H1 (cell line): Measurements from ENCODE around the gene SLC23A2. TPM values are rescaled to one million over a fixed set of nuclear protein-coding genes. Genes with fewer than 3 reads are reported as not detected.

ENCODE experiments used
- CTCF ChIA-PET: fragments of 300-600 bp; sonication (Branson Sonifier 250); formaldehyde crosslinking; loops from one replicate; lab custom pipeline; 2021; ENCODE audit not compliant: partially characterized antibody; lab: Charles Lee
- POLR2A ChIA-PET: fragments of 300-600 bp; sonication (Branson Sonifier 250); formaldehyde crosslinking; loops from one replicate; lab custom pipeline; 2021; ENCODE audit warnings: inconsistent platforms; ENCODE audit not compliant: partially characterized antibody; lab: Charles Lee
- DNase-seq, 2 experiments: peaks; one replicate each; pipeline versions ENCODE4 v3.0.0 to v3.0.0-alpha.2; 2010 to 2022; ENCODE audit warnings: low spot score in 2 of 2, low read depth in 1 of 2, mixed read lengths in 1 of 2
- FAIRE-seq: peaks from 2 replicates; lab custom pipeline; 2011; peaks lifted over from hg19 to GRCh38; lab: Jason Lieb, UNC
- H2AFZ ChIP-seq: 2 replicates; pipeline ENCODE4 v1.8.1; 2012; ENCODE audit warnings: low read length, inconsistent platforms
- H2AK5ac ChIP-seq: 2 replicates; pipeline ENCODE4 v1.6.1; 2013; ENCODE audit warnings: low read depth, low read length
- H2BK120ac ChIP-seq: replicated peaks from 2 replicates; pipeline ENCODE3; 2013; ENCODE audit warnings: low read depth, low read length, inconsistent platforms
- H2BK12ac ChIP-seq: 2 replicates; pipeline ENCODE4 v1.6.1; 2013; ENCODE audit warnings: low read depth, low read length
- H2BK15ac ChIP-seq: 2 replicates; pipeline ENCODE4 v1.6.1; 2013; ENCODE audit warnings: low read length
- H2BK20ac ChIP-seq: 2 replicates; pipeline ENCODE4 v1.6.1; 2013; ENCODE audit warnings: low read length
- H2BK5ac ChIP-seq: 2 replicates; pipeline ENCODE4 v1.6.1; 2013; ENCODE audit warnings: low read depth, low read length
- H3K14ac ChIP-seq: 2 replicates; pipeline ENCODE4 v1.6.1; 2013; ENCODE audit warnings: inconsistent platforms; ENCODE audit not compliant: insufficient read length
- H3K18ac ChIP-seq: 2 replicates; pipeline ENCODE4 v1.6.1; 2013; ENCODE audit warnings: low read length; ENCODE audit errors: extremely low read depth
- H3K23ac ChIP-seq: 2 replicates; pipeline ENCODE4 v1.6.1; 2013; ENCODE audit warnings: inconsistent platforms; ENCODE audit not compliant: insufficient read length
- H3K23me2 ChIP-seq: 2 replicates; pipeline ENCODE4 v1.6.1; 2013; ENCODE audit warnings: low read depth, low read length
- H3K27ac ChIP-seq: 2 replicates; pipeline ENCODE4 v1.6.1; 2011; ENCODE audit warnings: low read depth, low read length, inconsistent platforms
- H3K27me3 ChIP-seq, 4 experiments: replicated peaks in 1 of 4; 1 replicate in 1 of 4; 2 replicates in 3 of 4; pipeline versions ENCODE4 v1.6.1 to v1.8.1; 2011 to 2013; ENCODE audit warnings: low read length in 3 of 4, mild to moderate bottlenecking in 3 of 4, inconsistent platforms in 2 of 4, mixed read lengths in 2 of 4, moderate library complexity in 1 of 4; ENCODE audit not compliant: control insufficient read depth in 3 of 4, insufficient read depth in 3 of 4; ENCODE audit errors: extremely low read depth in 1 of 4
- H3K36me3 ChIP-seq, 4 experiments: 2 replicates each; pipeline versions ENCODE4 v1.6.1 to v1.8.1; 2011 to 2013; ENCODE audit warnings: mild to moderate bottlenecking in 4 of 4, low read length in 3 of 4, moderate library complexity in 2 of 4, control low read depth in 1 of 4, inconsistent platforms in 1 of 4; ENCODE audit not compliant: insufficient read depth in 4 of 4, control insufficient read depth in 2 of 4
- H3K4ac ChIP-seq: replicated peaks from 2 replicates; pipeline ENCODE3; 2013; ENCODE audit warnings: low read length, low read depth, mixed read lengths, inconsistent platforms; ENCODE audit not compliant: insufficient read length
- H3K4me1 ChIP-seq, 4 experiments: replicated peaks in 1 of 4; 1 replicate in 1 of 4; 2 replicates in 3 of 4; pipeline versions ENCODE4 v1.6.1 to v1.8.1; 2011 to 2013; ENCODE audit warnings: low read length in 3 of 4, inconsistent platforms in 2 of 4, mixed read lengths in 1 of 4; ENCODE audit not compliant: insufficient read depth in 4 of 4, control insufficient read depth in 3 of 4
- H3K4me2 ChIP-seq, 2 experiments: 2 replicates each; pipeline versions ENCODE4 v1.6.1 to v1.8.1; 2011 to 2013; ENCODE audit warnings: low read depth in 2 of 2, low read length in 2 of 2, control low read depth in 1 of 2, inconsistent platforms in 1 of 2, mild to moderate bottlenecking in 1 of 2; ENCODE audit not compliant: insufficient read depth in 1 of 2
- H3K4me3 ChIP-seq, 4 experiments: fragments of 200-600, 300-600 bp in 1 of 4; sonication (generic), shearing (Covaris generic), sonication (Bioruptor Twin) in 1 of 4; 2 replicates each; pipeline versions ENCODE4 v1.5.1 to v1.8.1; 2011 to 2016; ENCODE audit warnings: low read length in 4 of 4, low read depth in 3 of 4, control low read depth in 2 of 4, inconsistent platforms in 2 of 4, mild to moderate bottlenecking in 2 of 4, mixed read lengths in 1 of 4, moderate library complexity in 1 of 4; ENCODE audit not compliant: insufficient read depth in 2 of 4; ENCODE audit errors: extremely low read depth in 1 of 4
- H3K56ac ChIP-seq: replicated peaks from 2 replicates; pipeline ENCODE3; 2013; ENCODE audit warnings: low read depth, mild to moderate bottlenecking, mixed read lengths, low read length, inconsistent platforms; ENCODE audit not compliant: insufficient read length
- H3K79me1 ChIP-seq: 2 replicates; pipeline ENCODE4 v1.6.1; 2013; ENCODE audit warnings: low read depth, low read length, control low read depth
- H3K79me2 ChIP-seq, 2 experiments: 2 replicates each; pipeline versions ENCODE4 v1.6.1 to v1.8.1; 2012 to 2013; ENCODE audit warnings: low read length in 2 of 2, mild to moderate bottlenecking in 2 of 2, inconsistent platforms in 1 of 2; ENCODE audit not compliant: insufficient read depth in 2 of 2, control insufficient read depth in 1 of 2
- H3K9ac ChIP-seq, 4 experiments: replicated peaks in 1 of 4; 1 replicate in 1 of 4; 2 replicates in 3 of 4; pipeline versions ENCODE4 v1.6.1 to v1.8.1; 2011 to 2013; ENCODE audit warnings: low read depth in 3 of 4, low read length in 3 of 4, control low read depth in 2 of 4, mild to moderate bottlenecking in 2 of 4, moderate library complexity in 2 of 4, inconsistent platforms in 1 of 4; ENCODE audit errors: extremely low read depth in 1 of 4
- H3K9me3 ChIP-seq, 2 experiments: 2 replicates each; pipeline versions ENCODE4 v1.6.1 to v1.8.1; 2012 to 2013; ENCODE audit warnings: mild to moderate bottlenecking in 2 of 2, moderate library complexity in 2 of 2, control low read depth in 1 of 2, inconsistent platforms in 1 of 2, low read depth in 1 of 2, low read length in 1 of 2, mixed read lengths in 1 of 2; ENCODE audit not compliant: insufficient read depth in 2 of 2
- H4K20me1 ChIP-seq, 2 experiments: replicated peaks in 1 of 2; 2 replicates each; pipeline versions ENCODE3 to v1.8.1; 2011 to 2013; ENCODE audit warnings: inconsistent platforms in 2 of 2, low read length in 2 of 2, mild to moderate bottlenecking in 1 of 2; ENCODE audit not compliant: insufficient read depth in 2 of 2, control insufficient read depth in 1 of 2
- H4K5ac ChIP-seq: 2 replicates; pipeline ENCODE4 v1.6.1; 2013; ENCODE audit warnings: low read length, low read depth, mixed read lengths, inconsistent platforms; ENCODE audit not compliant: insufficient read length
- H4K8ac ChIP-seq: 2 replicates; pipeline ENCODE4 v1.8.0; 2013; ENCODE audit warnings: mild to moderate bottlenecking, moderate library complexity, low read length, inconsistent platforms; ENCODE audit not compliant: insufficient read depth; ENCODE audit errors: extremely low read depth
- H4K91ac ChIP-seq: replicated peaks from 2 replicates; pipeline ENCODE3; 2013; ENCODE audit warnings: low read length, mixed read lengths, inconsistent platforms; ENCODE audit not compliant: insufficient read length
- RFX5 ChIP-seq: IDR thresholded peaks from 2 replicates; pipeline ENCODE4 v1.6.1; 2011; ENCODE audit warnings: low read depth, low read length, improper control_type of control experiment, borderline replicate concordance
- WGBS, 2 experiments: shearing (Covaris generic) in 1 of 2; methylation state at CpG; one replicate each; pipeline versions ENCODE4 v1.1.6 to v1.1.7; 2013 to 2015; ENCODE audit warnings: low lambda C conversion rate in 2 of 2, mixed read lengths in 2 of 2, inconsistent platforms in 1 of 2, low coverage in 1 of 2, missing lambda C conversion rate in 1 of 2; ENCODE audit not compliant: insufficient replicate concordance in 2 of 2, insufficient coverage in 1 of 2, insufficient read length in 1 of 2; ENCODE audit errors: extremely low coverage in 1 of 2, missing lambda C conversion rate in 1 of 2; 5-methylcytosine and 5-hydroxymethylcytosine counted together
- polyA plus RNA-seq, 7 experiments: library from polyadenylated mRNA; depleted of rRNA in 3 of 7; stranded (reverse) in 5 of 7; unstranded in 2 of 7; fragments of >200 nt in 5 of 7; fragments of 200-250 nt in 2 of 7; gene quantifications; 1 replicate in 5 of 7; 2 replicates in 1 of 7; 4 replicates in 1 of 7; pipeline versions ENCODE4 v1.2.1 to v1.2.3, GENCODE V29; 2011 to 2013; ENCODE audit warnings: missing spikeins in 2 of 7, mixed read lengths in 2 of 7
- total RNA-seq: library from RNA; stranded (reverse); fragmentation: NEBNext Ultra II Directional; extraction: Animal tissue kit (Norgen Biotek cat#: 25700); gene quantifications from 2 replicates; pipeline ENCODE4 v1.2.1, GENCODE V29; 2021

SLC23A2 gene
- total and polyA plus RNA-seq, 2 of the 8 experiments (the other 6 are each of a cell fraction or from before 2014, with no cell fraction given), result 17.0 to 18.6 TPM

GRCh38 chr20:4997222-4997621 lies 4.1 kb downstream of the SLC23A2 start:
- POLR2A ChIA-PET, result no interaction called here
- Histone ChIP-seq H3K4ac (no peak overlapping the region), H3K36me3 (no peaks in the 10 kb centered on the region), H4K91ac (no peak overlapping the region), H2AK5ac (no peak overlapping the region), H2AFZ (no peak overlapping the region), H4K8ac (no peak overlapping the region), H2BK120ac (no peak overlapping the region), H4K5ac (no peak overlapping the region), H3K18ac (no peak overlapping the region), H3K23ac (no peak overlapping the region), H3K9me3 (no peaks in the 10 kb centered on the region), H2BK20ac (no peak overlapping the region), H3K79me2 (peaks cover 4 to 34% of the 10 kb centered on the region in 2 experiments; a peak in 3 of 4 replicates), H3K14ac (no peak overlapping the region), H3K4me2 (no peak overlapping the region), H3K79me1 (peaks cover 7% of the 10 kb centered on the region; the same call in 1 of the 2 replicates), H3K4me1 (peaks cover 0 to 5% (median 2%) of the 10 kb centered on the region in 4 experiments; a peak in 5 of 7 replicates), H3K27ac (no peak overlapping the region), H3K9ac (no peak overlapping the region), H2BK12ac (no peak overlapping the region), H4K20me1 (peaks cover 0 to 3% of the 10 kb centered on the region in 2 experiments), H3K23me2 (peaks cover 11% of the 10 kb centered on the region), H3K56ac (no peak overlapping the region), H2BK5ac (no peak overlapping the region), H3K4me3 (no peak overlapping the region), H3K27me3 (no peaks in the 10 kb centered on the region), H2BK15ac (no peak overlapping the region)
- CTCF ChIA-PET, result interaction anchor here (1.4 kb wide), 1 partner anchor 15 kb away, joined by 6 read pairs; no protein-coding TSS in a partner anchor
- TF ChIP-seq RFX5, result no peak
- DNase-seq (no peak), FAIRE-seq (no peak)
- 88% methylated on average over 2 of the region's 2 CpGs; no CpG with 5 or more reads in 1 of the 2 experiments for WGBS, 2 experiments
